Measurements from ENCODE around the gene RAB5IF.

The RAB5IF gene

GRCh38 chr20:36647196-36648121 lies 41.9 kb downstream of the RAB5IF start:
- no peak for DNase-seq (ENCODE audit: low read depth, low spot score)

DNA sequence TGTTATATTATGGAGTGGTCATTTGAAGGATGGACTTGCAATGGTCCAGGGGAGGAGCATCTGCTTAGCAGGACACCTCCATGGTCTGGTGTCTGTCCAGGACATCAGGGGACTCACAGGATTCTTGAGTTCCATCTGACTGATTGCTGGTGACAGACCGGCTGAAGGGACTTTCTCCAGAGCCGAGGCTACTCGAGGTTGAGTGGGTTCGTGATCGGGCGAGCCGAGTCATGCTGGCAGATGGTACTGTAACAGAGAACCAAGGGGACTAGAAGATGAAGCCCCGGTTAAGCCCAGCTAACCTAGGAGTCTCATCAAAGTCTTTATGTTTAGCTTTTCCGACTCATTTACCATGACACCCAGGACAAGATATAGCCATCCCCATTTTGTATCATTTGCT lies 47.9 kb downstream of the RAB5IF start:
- DNase-seq (ENCODE audit: low read depth, low spot score): no peak
- no peak overlapping the region for H3K4me3 ChIP-seq (ENCODE audit: low read length)

More at GRCh38 chr20:36647196-36648121, 41.9 kb downstream of the RAB5IF start:
- H3K4me3 ChIP-seq (ENCODE audit: low read length): no peak overlapping the region

DNA sequence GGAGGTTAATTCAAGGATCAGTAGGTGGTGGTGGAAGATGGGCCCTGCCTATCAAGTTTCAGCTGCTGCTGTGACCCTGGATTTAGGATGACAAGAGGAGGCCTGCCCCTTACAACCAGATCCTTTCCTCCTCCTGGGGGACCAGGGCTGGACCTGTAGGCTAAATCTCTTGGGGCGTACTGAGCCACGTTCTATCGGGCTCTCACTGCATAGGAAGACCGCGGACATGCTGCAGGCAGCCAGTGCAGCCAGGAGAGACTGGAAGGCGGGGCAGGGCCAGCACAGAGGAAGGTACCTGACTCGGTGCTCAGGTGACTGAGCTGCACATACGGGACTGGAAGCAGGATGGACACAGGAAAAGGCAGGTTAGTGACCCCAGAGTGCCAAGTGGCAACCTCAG lies 48.9 kb downstream of the RAB5IF start:
- no peak for DNase-seq (ENCODE audit: low read depth, low spot score)
- no peak overlapping the region for H3K4me3 ChIP-seq (ENCODE audit: low read length)

- no peak overlapping the region for H3K4me3 ChIP-seq (ENCODE audit: low read length)
- DNase-seq (ENCODE audit: low read depth, low spot score): no peak
These were observed 49.4 kb downstream of the RAB5IF start for GRCh38 chr20:36655004-36655403.

- H3K4me3 ChIP-seq (ENCODE audit: low read length): no peak overlapping the region
- no peak for DNase-seq (ENCODE audit: low read depth, low spot score)
These were observed 51.2 kb downstream of the RAB5IF start for GRCh38 chr20:36656733-36657132.

DNA sequence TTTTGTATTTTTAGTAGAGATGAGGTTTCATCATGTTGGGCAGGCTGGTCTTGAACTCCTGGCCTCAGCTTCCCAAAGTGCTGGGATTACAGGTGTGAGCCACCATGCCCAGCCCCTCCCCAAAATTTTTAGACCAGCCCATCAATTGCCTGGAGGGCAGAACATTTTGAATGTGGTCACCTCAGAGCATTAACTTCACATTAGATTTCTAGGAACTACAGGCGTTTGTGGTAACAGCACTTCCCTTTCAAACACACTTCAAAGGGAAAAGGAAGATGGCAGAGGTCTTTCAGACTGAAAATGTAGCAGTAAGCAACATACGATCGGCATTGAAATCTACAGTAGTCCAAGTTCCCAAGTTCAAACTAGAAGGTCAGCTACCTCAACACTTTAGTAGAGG lies 52.7 kb downstream of the RAB5IF start:
- DNase-seq (ENCODE audit: low read depth, low spot score): peak; percentile 87
- no peak overlapping the region; the same call in 1 of the 2 replicates for H3K4me3 ChIP-seq (ENCODE audit: low read length)
